GM18858 (cell line): Measurements from ENCODE around the gene CNOT3.
"Not testable (repeated sequence)": the region's sequence is repeated elsewhere in the genome, so short reads cannot be mapped to it uniquely, and the experiment has no call there.

Experiments used
- ATAC-seq: cut with Tn5 transposase; IDR thresholded peaks from one replicate; pipeline ENCODE4 v1.9.1; 2021; ENCODE audit not compliant: unreplicated experiment

CNOT3 gene

DNA sequence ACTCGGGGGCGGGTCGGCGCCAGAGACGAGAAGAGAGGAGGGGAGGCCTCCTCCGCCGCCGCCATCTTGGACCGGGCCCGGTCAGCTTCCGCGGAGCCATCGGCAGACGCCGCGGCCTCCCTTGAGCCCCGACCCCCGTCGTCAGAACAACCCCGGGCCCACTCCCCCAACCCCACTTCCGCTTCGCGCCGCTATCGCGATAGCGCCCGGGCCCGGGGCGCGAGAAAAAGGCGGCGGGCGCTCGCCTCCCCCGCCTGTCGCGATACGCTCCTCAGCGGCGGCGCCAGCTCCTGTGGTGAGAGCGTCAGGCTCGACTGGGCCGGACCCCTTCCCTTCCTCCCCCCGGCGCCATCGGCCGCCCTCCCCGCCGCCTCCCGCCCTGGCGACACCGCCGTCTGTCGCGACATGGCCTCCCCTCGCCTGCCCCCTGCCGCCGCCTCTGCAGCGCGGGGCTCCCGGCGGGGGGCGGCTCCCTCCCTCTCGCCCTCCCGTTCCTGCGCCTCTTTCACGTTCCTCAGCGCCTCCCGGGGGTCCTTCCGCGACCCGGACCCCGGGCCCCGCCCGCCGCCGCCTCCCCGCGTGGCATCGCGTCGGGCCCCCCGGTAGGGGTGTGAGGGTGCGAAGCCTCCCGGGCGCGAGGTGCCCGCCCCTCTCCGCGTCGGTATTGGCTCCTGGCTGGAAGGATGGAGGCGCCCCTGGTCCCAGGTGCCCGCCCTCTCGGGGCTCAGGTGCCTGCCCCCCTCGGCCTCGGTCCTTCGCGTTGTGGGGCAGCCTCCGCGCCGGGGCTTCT is at the start of gene CNOT3:
Gene CNOT3 (plus strand): TSS at position 64 of the 790 bp plus-strand sequence. CDS start 5,217 bp downstream, outside the sequence.
- ATAC-seq, result no peak

DNA sequence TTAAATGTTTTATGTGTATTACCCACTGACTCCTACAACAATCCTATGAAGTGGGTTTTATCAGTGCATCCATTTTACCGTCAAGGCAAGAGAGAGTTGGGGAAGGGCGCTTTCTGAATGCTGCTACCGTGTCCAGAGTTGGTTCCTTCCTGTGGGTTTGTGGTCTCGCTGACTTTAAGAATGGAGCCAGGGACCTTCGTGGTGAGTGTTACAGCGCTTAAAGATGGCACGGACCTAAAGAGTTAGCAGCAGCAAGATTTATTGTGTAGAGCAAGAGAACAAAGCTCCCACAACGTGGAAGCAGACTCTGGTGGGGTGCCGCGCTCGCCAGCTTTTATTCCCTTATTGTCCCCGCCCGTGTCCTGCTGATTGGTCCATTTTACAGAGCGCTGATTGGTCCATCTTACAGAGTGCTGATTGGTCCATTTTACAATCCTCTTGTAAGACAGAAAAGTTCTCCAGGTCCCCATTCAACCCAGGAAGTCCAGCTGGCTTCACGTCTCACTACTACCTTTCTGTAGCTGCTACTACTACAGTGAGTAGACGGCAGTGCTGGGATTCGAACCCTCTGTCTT is 43.0 kb upstream of the CNOT3 start:
- no peak for ATAC-seq

DNA sequence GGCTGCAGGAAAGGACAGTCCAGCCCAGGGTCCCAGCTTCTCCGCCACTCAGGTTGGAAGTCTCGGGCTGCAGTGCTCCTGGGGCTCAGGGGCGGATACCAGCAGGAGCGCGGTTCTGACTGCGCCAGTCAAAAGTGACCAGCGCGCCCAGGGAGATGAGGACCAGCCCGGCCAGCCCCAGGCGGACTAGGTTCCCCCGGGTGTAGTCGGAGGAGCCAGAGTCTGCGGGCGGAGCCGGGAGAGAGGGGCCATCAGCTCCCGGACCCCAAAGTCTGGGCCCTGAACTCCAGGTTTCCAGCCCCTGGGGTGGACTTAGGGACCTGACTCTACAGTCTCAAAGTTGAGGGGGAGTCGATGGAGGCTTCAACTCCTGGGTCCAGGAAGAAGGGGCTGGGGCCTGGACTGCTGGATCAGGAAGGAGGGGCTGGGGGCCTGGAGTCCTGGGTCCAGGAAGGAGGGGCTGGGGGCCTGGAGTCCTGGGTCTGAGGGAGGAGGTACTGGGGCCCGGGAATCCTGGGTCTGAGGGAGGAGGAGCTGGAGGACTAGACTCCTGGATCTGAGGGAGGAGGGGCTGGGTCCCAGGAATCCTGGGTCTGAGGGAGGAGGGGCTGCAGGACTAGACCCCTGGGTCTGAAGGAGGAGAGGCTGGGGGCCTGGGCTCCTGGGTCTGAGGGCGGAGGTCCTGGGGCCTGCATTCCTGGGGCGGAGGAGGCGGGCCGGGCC is 42.3 kb upstream of the CNOT3 start:
- ATAC-seq, result no peak

DNA sequence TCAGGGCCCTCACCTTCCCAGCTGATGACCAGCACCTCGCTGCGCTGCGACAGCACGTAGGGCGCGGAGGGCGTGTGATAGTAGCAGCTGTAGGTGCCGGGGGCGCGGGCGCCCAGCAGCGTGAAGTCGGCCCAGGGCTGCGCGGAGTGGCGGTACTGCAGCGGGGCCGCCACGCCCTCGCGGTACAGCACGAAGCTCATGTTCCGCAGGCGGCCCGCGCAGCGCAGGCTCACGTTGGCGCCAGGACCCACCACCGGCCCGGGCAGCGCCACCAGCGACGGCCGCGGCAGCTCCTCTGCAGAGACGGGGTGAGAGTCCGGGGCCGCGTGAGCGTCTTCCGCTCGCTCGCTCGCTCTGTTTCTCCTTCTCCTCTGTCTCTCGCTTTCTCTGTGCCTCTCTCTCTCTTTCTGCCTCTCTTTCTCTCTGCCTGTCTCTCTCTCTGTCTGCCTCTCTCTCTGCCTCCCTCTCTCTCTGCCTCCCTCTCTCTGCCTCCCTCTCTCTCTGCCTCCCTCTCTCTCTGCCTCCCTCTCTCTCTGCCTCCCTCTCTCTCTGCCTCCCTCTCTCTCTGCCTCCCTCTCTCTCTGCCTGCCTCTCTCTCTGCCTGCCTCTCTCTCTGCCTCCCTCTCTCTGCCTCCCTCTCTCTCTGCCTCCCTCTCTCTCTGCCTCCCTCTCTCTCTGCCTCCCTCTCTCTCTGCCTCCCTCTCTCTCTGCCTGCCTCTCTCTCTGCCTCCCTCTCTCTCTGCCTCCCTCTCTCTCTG is 41.5 kb upstream of the CNOT3 start:
- ATAC-seq, result not testable (repeated sequence)

GRCh38 chr19:54096617-54097106 is 40.9 kb upstream of the CNOT3 start:
- no peak for ATAC-seq

DNA sequence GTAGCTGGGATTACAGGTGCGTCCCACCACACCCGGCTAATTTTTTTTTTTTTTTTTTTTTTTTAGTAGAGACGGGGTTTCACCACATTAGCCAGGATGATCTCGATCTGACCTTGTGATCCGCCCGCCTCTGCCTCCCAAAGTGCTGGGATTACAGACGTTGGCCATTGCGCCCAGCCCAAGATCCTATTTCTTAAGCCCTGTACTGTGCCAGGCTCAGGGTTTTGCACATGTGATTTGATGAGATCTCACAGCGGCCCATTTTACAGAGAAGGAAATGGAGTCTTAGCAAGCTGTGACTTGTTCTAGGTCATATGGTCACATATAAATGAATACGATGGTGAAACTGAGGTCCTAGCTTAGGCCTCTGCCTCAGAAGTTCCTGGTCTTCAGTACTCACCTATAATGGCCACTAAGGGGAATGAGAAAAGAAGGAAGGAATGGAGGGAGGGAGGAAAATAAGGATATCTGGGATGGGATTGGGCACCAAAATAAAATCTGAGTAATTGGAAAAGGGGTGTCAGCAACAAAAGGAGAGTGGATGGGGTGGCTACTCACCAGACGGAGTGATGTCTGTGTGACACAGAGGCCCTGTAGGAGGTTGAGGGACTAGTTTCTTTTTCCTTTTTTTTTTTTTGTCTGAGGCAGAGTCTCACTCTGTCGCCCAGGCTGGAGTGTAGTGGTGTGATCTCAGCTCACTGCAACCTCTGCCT is 38.2 kb upstream of the CNOT3 start:
- ATAC-seq, result no peak

DNA sequence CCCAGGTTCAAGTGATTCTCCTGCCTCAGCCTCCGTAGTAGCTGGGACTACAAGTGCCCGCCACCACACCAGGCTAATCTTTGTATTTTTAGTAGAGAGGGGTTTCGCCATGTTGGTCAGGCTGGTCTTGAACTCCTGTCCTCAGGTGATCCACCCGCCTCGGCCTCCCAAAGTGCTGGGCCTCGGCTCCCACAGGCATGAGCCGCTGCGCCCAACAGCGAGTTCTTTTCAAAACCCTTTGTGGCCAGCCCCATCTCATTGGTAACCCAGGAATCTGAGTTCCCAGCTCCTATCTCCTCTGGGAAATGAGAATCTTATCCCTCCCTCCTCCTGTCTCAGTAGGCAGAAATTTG is 37.7 kb upstream of the CNOT3 start:
- ATAC-seq, result not testable (repeated sequence)

- ATAC-seq, result no peak
Measured at GRCh38 chr19:54100561-54100960, 37.0 kb upstream of the CNOT3 start, which contains the start of gene OSCAR. Gene OSCAR, minus strand, starts transcription at chr19:54100803. Its CDS starts 11 bp downstream, at chr19:54100792.

DNA sequence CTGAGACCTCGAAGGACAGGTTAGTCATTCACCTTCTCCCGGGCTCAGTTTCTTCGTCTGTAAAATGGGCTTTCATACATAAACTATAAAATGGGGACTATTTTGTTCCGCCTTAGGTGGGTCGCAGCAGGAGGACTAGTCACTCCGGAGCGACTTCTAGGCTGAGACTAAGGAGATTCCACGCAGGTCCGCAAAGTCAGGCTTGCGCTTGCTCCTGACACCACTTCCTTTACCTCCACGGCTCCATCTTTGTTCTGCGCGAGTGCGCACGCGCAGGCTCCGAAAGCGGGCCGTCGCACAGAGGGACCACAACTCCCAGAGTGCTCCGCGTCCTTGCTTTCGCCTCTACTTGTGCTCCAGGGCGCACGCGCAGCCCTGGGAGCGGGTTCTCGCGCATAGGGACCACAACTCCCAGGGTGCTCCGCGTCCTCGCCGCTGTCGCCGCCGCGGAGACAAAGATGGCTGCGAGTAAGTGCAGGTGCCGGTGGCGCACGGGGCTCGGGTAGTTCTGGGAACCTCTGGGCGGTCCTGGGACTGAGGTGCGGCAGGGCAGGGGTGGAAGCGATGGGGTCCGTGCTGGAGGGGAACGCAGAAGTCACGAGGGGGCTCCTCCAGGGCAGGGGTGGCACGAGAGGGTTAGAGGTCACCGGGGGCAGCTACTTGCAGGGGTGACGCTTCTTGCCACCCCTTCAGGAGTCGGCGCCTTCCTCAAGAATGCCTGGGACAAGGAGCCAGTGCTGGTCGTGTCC is 35.0 kb upstream of the CNOT3 start, which contains the start of gene NDUFA3:
Gene NDUFA3 (plus strand): TSS at position 435 of the 749 bp plus-strand sequence. CDS start 24 bp downstream, at position 459.
- peak; percentile 94 for ATAC-seq

DNA sequence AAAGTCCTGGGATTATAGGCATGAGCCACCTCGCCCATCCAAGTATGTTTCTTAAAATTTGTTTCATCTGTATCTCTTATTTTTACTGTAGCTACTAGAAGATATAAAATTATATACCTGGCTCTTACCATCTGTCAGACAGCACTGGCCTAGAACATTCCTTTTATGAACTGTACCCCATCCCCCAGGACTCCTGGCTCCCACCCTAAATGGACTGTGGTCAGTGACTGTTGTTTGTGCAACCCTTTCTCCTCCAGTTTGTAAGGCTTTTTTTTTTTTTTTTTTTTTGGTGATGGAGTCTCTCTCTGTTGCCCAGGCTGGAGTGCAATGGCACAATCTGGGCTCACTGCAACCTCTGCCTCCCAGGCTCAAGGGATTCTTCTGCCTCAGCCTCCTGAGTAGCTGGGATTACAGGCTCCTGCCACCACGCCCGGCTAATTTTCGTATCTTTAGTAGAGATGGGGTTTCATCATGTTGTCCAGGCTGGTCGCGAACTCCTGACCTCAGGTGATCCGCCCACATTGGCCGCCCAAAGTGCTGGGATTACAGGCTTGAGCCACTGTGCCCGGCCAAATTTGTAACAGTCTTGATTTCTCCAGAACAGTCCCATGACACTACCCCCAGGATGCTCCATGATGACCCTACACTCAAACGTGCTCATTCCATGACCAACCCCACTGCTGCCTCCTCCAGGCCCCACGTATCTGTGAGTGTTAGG is 32.4 kb upstream of the CNOT3 start:
- ATAC-seq, result no peak

DNA sequence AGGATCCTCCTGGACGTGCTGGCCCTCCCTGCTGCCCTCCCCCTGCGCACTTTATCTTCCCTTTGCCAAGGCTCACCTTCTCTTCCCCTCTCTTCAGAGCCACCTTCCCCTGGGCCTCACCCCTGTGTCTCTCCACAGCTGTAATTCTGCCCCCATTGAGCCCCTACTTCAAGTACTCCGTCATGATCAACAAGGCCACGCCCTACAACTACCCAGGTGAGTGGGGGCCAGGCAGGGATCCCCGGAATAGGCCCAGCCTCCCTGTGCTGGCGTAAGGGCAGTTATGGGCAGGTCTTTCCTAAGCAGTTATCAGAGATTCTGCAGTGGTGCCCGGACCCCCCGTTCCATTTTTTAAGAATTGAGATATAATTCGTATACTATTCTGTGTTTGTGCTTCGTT is 31.8 kb upstream of the CNOT3 start:
- ATAC-seq, result no peak

GRCh38 chr19:54106716-54107115 is 30.8 kb upstream of the CNOT3 start:
- no peak for ATAC-seq

GRCh38 chr19:54107876-54108490 is 29.6 kb upstream of the CNOT3 start:
- no peak for ATAC-seq

DNA sequence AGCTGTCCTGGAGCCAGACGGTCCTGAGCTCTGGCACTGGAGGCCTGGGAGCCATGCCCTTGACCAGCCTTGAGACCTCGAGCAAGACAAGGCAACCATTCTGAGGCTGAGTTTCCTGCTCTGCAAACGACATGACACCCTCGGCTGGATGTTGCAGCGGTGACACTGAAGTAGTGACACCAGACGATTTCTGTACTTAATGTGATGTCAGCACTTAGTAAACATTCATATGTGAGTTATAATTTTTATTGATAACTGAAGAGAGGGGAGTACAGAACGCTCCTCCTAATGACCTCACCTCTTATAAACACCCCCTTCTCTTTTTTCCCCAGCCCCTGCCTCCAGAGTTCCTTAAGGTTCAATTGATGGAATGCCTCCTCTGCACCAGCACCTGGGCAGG is 29.1 kb upstream of the CNOT3 start:
- no peak for ATAC-seq

DNA sequence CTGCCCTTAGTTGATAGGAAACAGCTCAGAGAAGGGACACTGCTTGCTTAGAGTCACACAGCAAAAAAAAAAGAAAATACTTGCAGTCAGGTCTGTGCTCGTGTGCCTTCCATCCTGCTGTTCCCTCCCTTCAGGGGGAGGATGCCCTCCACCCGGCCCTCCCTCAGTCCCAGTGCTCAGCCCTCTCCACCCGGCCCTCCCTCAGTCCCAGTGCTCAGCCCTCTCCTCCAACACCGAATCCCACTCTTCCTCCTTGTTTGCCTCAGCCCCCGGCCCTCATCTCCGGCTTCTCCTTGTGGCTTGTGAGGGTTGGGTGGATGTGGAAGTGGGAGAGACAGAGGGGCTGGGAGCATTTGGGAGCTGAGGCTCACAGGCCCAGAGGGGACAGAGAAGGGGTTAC is 27.9 kb upstream of the CNOT3 start:
- no peak for ATAC-seq

GRCh38 chr19:54114340-54115108 is 23.0 kb upstream of the CNOT3 start:
- no peak for ATAC-seq

- ATAC-seq, result peak; percentile 61
Measured at GRCh38 chr19:54115109-54116063, 22.2 kb upstream of the CNOT3 start, which contains the start of the genes PRPF31 and TFPT. Gene PRPF31, plus strand, starts transcription at chr19:54115754. Its CDS starts 2,525 bp downstream, at chr19:54118279. Gene TFPT, minus strand, starts transcription at chr19:54115657. Its CDS starts 388 bp downstream, at chr19:54115269.
